T-helper 17 cell (primary cell): ENCODE measurements around the gene AUTS2. TPM values are rescaled to one million over a fixed set of nuclear protein-coding genes. Genes with fewer than 3 reads are reported as not detected.

ENCODE experiments used
- ATAC-seq: fragments of 150-1000 bp; cut with Tn5 transposase; 2 replicates; pipeline ENCODE4 v1.10.0; 2021; ENCODE audit warnings: mild to moderate bottlenecking, moderate library complexity
- DNase-seq, 3 donors: peaks; one replicate each; pipeline versions ENCODE4 v3.0.0 to v3.0.0-alpha.2; 2020 to 2021
- H3K9me3 ChIP-seq: one replicate; pipeline ENCODE4 v1.7.0; 2013; ENCODE audit warnings: low read length, mild to moderate bottlenecking; ENCODE audit not compliant: control insufficient read depth, poor library complexity, severe bottlenecking
- H3K27ac Mint-ChIP-seq: one replicate; pipeline ENCODE4 v1.8.0; 2022; ENCODE audit warnings: mild to moderate bottlenecking, moderate library complexity, mixed read lengths
- H3K27me3 Mint-ChIP-seq: one replicate; pipeline ENCODE4 v1.8.0; 2022; ENCODE audit warnings: mixed read lengths
- H3K36me3 Mint-ChIP-seq: one replicate; pipeline ENCODE4 v1.8.0; 2022; ENCODE audit warnings: low read depth, mixed read lengths
- H3K4me1 Mint-ChIP-seq: one replicate; pipeline ENCODE4 v1.8.0; 2022; ENCODE audit warnings: mild to moderate bottlenecking, mixed read lengths
- H3K4me3 Mint-ChIP-seq: one replicate; pipeline ENCODE4 v1.8.0; 2022; ENCODE audit warnings: mild to moderate bottlenecking, moderate library complexity, mixed read lengths
- total RNA-seq, 4 donors: library from RNA in 2 of 4; stranded (reverse) in 2 of 4; gene quantifications; one replicate each; pipeline ENCODE4 v1.2.3 and lab custom pipeline; 2022 to 2026

The AUTS2 gene
- total RNA-seq, 2 donors from 2014 or later, result 84.2 to 89.5 TPM

DNA sequence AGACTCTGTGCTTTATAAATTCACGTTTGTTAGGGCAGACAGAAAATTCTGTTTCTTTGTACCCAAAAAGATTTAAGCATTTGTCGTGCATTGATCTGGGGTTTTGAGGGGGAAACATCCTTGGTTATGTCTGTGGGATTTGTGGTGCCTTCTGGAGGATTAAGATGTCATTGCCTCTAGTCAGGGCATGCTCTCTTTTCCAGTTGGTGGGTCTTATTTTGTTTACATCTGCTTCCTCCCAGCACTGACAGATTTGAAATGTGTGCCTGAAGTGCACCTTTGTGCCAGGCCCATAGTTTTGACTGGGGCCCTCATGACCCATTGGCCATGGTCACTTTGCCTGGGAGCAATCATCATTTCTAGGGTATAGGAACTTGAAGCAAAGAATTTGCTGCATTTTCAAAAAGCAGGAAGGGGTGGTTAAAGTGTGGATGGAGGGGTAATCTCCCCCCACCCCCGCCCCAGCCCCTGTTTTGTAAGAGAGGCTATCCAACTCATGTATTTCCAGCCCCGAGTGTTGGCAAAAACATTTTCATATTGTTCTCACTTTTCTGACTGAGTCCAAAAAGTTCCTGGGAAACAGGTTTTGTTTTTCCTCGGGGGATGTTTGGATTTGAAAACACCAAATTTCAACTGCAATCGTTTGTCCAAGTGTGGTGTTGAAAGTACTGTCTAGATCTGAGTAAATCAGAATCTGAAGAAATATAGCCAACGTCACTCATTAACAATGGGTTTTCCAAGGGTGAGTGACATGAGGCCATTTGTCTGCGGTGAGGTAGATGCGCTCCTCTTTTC is 1145.5 kb downstream of the AUTS2 start:
- Mint-ChIP-seq H3K27ac (peak overlapping the region; percentile 54), H3K4me3 (no peak overlapping the region), H3K27me3 (no peaks in the 10 kb centered on the region), H3K36me3 (no peaks in the 10 kb centered on the region), H3K4me1 (peaks cover 7% of the 10 kb centered on the region)
- ATAC-seq (no peak), DNase-seq (no peak)
- H3K9me3 ChIP-seq, result no peaks in the 10 kb centered on the region

DNA sequence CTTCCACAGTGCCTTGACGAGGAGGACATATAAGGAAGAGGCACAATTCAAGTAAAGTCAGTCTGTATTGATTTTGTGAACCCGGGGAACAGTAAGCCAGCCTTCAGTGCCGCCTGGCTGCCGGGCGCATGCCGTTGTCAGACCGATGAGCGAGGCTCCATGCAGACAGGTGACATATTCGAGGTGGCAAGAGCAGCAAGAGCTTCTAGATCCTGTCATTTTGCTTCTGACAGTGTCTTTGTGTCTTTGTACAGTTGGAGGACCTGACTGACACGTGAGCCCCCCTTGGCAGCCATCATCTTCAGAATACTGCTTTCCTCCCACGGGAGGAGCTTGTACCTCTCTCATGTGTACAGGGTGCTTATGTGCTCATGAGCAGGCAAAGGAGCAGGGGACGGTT is 1146.2 kb downstream of the AUTS2 start:
- Mint-ChIP-seq H3K27me3 (no peaks in the 10 kb centered on the region), H3K4me1 (peaks cover 7% of the 10 kb centered on the region), H3K27ac (peak overlapping the region; percentile 54), H3K4me3 (no peak overlapping the region), H3K36me3 (no peaks in the 10 kb centered on the region)
- ATAC-seq (no peak), DNase-seq (no peak)
- H3K9me3 ChIP-seq, result no peaks in the 10 kb centered on the region

DNA sequence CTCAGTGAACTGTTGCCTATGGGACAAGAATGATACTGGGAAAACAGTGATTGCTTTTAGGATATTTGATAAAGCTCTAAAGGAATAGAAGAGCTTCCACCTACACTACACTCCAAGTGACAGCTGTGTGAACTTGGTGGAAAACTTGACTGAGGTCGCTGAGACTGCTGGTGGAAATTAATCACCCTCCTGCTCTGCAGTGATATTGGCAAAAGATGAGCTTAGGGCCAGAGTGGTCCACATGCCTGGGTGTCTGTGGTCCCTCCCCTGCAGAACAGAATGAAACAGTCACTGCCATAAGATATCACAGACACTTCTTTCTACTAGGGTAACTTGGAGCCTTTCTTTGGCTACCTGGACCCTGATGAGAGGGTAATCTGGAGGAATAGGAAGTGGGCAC is 1151.6 kb downstream of the AUTS2 start:
- Mint-ChIP-seq H3K4me3 (no peak overlapping the region), H3K36me3 (peaks cover 4% of the 10 kb centered on the region), H3K4me1 (peaks cover 11% of the 10 kb centered on the region), H3K27me3 (no peaks in the 10 kb centered on the region), H3K27ac (peak overlapping the region; percentile 21)
- ATAC-seq (no peak), DNase-seq (no peak)
- H3K9me3 ChIP-seq, result no peaks in the 10 kb centered on the region

DNA sequence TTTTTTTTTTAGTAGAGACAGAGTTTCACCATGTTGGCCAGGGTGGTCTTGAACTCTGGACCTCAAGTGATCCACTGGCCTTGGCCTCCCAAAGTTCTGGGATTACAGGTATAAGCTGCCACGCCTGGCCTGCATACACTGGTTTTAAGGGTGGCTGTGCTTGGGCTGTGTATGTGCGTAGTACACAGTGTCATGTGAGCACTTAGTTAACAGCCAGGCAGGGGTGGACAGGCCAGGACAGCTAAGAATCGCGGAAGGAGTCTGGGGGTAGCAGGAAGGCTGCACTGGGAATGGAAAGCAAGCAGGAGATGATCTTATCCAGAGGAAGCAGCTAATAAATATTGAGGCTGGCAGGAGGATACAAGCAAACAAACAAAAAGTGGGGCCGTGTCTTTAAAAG is 1153.6 kb downstream of the AUTS2 start:
- Mint-ChIP-seq H3K27me3 (no peaks in the 10 kb centered on the region), H3K36me3 (peaks cover 4% of the 10 kb centered on the region), H3K4me3 (peak overlapping the region; percentile 0), H3K27ac (no peak overlapping the region), H3K4me1 (peaks cover 9% of the 10 kb centered on the region)
- ATAC-seq (no peak), DNase-seq (no peak)
- H3K9me3 ChIP-seq, result no peaks in the 10 kb centered on the region

DNA sequence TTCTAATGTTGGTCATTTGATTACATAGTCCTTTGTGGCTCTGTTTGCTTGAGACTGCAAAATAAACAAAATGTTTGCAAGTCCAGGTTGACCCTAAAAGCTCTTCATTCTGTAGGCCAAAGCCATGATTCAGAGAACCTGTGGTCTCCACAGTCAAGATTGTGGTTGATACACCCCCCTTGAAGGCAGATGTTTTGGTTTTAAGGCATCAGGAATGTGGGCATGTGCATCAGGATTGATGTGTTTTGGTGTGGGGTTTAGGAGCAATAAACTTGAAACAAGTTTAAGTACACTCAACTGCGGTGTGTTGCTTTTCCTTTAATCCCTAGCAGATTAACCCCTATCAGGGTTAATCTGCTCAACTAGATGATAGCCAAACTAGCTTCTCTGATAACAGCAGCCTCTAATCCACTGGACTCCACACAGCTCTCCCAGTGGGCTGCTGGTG is 1154.5 kb downstream of the AUTS2 start:
- no peak for ATAC-seq
- H3K4me3 Mint-ChIP-seq, result no peak overlapping the region
- peak overlapping the region; percentile 53 for H3K27ac Mint-ChIP-seq
- H3K4me1 Mint-ChIP-seq, result peaks cover 9% of the 10 kb centered on the region
- no peaks in the 10 kb centered on the region for H3K9me3 ChIP-seq
- peaks cover 4% of the 10 kb centered on the region for H3K36me3 Mint-ChIP-seq
- H3K27me3 Mint-ChIP-seq, result no peaks in the 10 kb centered on the region
- DNase-seq, result no peak

DNA sequence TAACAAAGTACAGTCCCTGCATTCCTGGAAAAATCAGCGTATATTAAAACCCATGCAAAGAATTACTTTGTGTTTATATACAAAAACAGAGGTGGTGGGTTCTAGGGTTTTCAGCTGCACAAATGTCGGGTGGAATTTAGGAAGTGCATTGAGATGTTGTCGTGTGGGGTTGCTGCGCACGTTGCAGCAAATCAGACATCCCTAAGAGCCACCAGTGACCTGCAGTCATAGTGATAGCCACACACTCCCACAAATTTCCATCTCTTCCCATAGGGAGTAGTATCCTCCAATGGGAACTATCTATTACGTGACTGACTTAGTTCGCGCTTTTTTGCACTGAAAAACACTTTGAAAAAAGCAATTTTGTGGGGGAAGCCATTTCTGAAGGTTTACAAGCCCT is 1158.5 kb downstream of the AUTS2 start:
- H3K4me1 Mint-ChIP-seq, result peaks cover 18% of the 10 kb centered on the region
- no peak overlapping the region for H3K4me3 Mint-ChIP-seq
- no peaks in the 10 kb centered on the region for H3K9me3 ChIP-seq
- no peaks in the 10 kb centered on the region for H3K27me3 Mint-ChIP-seq
- no peak overlapping the region for H3K27ac Mint-ChIP-seq
- H3K36me3 Mint-ChIP-seq, result peaks cover 4% of the 10 kb centered on the region
- no peak for DNase-seq
- ATAC-seq, result no peak

DNA sequence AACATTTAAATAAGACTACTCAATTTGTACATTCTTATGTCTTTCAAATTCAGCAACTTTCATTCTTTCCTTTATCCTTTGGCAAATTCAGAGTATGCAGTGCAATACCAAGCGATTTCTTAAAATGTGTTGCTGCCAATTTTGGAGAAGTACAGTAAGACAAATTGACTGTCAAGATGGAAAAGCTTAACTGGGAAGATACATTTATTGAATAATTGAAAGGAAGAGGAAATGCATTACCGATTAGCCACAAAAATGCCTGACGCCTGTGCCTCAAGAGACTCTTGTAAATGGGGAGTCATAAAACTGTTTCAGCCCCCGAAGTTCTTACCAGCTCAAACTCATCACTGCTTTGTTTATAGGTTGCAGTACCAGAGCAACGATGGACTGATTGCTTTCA is 1160.4 kb downstream of the AUTS2 start:
- Mint-ChIP-seq H3K36me3 (no peaks in the 10 kb centered on the region), H3K4me1 (peaks cover 19% of the 10 kb centered on the region), H3K27me3 (no peaks in the 10 kb centered on the region), H3K4me3 (no peak overlapping the region), H3K27ac (peak overlapping the region; percentile 49)
- DNase-seq, result no peak
- no peaks in the 10 kb centered on the region for H3K9me3 ChIP-seq
- ATAC-seq, result no peak

DNA sequence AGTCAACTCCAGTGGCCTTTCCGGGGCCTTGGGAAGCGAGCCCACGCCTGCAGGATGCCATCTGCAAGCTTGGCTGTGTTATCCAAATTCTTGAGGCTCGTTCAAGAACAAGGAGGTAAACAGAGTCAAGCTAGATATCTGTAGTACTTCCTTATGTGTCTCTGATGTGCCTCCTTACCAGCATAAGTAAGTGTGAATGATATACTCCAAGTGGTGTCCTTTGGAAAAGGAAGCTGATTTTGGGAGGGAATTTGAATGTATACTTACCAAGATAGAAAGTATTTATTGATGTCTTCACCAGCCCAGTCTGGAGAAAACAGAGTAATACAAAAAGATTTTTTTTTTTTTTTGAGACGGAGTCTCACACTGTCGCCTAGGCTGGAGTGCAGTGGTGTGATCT is 1161.4 kb downstream of the AUTS2 start:
- H3K9me3 ChIP-seq, result no peaks in the 10 kb centered on the region
- DNase-seq (no peak), ATAC-seq (no peak)
- Mint-ChIP-seq H3K36me3 (no peaks in the 10 kb centered on the region), H3K27ac (no peak overlapping the region), H3K27me3 (no peaks in the 10 kb centered on the region), H3K4me3 (no peak overlapping the region), H3K4me1 (peaks cover 18% of the 10 kb centered on the region)

DNA sequence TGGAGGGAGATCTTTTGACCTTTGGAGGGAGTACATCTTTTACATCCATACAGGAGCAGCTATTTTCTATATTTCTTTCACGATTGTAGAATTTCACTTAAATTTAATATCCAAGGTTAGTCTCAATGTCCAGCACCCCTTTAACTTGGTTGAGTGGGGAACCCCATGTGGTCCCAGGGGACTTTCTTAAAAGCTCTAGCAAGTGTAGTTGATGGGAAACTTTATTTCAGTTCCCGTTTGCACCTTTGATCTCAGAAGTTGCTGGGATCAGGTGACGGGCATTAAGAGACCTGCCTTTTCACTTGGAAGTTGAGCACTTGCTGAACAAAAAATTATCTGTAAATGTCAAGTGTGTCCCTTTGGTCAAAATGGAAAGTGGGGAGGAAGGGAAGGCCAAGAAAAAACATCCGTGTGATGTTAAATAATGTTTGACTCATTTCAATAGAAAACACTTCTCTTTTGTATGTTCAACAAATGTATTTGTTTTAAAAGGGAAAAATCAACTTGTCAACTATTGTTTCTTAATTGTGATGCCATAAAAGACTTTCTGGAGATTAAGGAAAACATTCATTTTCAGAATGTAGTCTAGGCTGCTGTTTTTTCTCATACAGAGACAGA is 1163.5 kb downstream of the AUTS2 start:
- peaks cover 20% of the 10 kb centered on the region for H3K4me1 Mint-ChIP-seq
- no peaks in the 10 kb centered on the region for H3K27me3 Mint-ChIP-seq
- H3K9me3 ChIP-seq, result no peaks in the 10 kb centered on the region
- H3K36me3 Mint-ChIP-seq, result no peaks in the 10 kb centered on the region
- DNase-seq, result no peak
- ATAC-seq, result no peak
- no peak overlapping the region for H3K4me3 Mint-ChIP-seq
- H3K27ac Mint-ChIP-seq, result peak overlapping the region; percentile 96

DNA sequence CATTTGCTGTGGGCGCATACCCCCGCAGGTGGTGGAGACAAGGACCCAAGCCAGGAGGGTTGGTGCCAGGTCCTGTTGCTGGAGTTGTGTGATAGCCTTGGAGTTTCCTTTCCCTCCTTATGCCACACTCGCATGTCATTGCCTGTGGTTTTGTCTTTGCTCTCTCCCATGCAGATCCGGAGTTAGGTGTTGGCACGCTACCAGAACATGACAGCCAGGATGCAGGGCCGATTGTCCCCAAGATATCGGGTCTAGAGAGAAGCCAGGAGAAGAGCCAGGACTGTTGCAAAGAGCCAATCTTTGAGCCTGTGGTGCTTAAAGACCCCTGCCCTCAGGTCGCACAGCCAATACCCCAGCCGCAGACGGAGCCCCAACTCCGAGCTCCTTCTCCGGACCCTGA is 1164.4 kb downstream of the AUTS2 start:
- Mint-ChIP-seq H3K36me3 (no peaks in the 10 kb centered on the region), H3K27me3 (no peaks in the 10 kb centered on the region), H3K4me3 (peak overlapping the region; percentile 25), H3K4me1 (peaks cover 20% of the 10 kb centered on the region), H3K27ac (peak overlapping the region; percentile 96)
- no peak for ATAC-seq
- H3K9me3 ChIP-seq, result no peaks in the 10 kb centered on the region
- no peak for DNase-seq

DNA sequence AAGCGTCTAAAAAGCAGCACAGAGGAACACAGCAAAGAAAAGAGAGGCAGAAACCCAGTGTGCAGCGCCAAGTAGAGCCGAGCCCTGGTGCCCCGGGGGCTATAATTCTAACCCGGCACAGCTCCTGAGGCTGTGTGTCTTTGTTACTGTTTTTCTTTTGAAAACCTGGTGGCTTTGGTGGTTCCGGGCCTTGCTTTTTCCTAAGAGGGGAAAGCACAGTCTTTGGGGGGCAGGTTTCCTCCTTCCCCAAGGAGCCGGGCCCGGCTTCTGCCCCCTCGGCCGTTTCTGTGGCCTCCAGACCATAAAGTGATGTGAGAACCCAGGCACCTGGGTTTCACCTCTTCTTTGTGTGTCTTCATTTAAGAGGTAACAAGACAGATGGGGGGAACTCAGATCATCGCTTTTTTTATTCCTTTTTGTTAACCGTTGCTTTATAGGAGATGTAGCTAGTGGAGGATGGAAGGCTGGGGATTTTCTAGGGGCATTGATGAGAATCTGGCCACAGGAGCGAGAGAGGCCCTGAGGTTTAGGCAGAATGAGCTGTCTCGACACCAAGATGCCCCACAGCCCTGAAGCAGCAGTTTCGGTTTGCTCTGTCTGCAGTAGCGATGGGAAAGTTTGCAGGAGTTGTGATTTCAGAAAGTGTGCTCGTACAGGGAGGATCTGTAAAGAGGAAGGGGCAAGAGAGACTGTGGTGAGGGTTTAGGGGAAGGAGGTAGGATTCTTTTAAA is 1165.9 kb downstream of the AUTS2 start:
- ATAC-seq (peak; percentile 91), DNase-seq (no peak)
- H3K4me1 Mint-ChIP-seq, result peaks cover 15% of the 10 kb centered on the region
- H3K36me3 Mint-ChIP-seq, result no peaks in the 10 kb centered on the region
- no peaks in the 10 kb centered on the region for H3K27me3 Mint-ChIP-seq
- H3K27ac Mint-ChIP-seq, result peak overlapping the region; percentile 96
- H3K9me3 ChIP-seq, result no peaks in the 10 kb centered on the region
- peak overlapping the region; percentile 87 for H3K4me3 Mint-ChIP-seq

DNA sequence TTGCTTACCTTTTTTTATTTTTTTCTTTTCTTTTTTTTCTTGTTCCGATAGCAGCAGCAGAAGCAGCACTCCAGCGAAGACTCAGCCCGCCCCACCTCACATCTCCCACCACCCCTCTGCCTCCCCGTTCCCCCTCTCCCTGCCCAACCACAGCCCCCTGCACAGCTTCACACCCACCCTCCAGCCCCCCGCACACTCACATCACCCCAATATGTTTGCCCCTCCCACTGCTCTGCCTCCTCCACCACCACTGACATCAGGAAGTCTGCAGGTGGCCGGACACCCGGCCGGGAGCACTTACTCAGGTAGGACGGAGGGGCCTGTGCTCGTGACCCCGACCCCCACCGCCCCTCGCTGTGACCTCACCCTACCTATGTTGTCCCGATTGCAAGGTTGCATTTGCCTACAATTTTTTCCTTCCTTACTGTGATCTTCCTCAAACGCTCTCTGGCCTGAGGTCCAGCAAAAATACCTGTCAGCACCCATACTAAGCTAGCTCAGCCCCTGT is 1166.5 kb downstream of the AUTS2 start:
- Mint-ChIP-seq H3K36me3 (no peaks in the 10 kb centered on the region), H3K4me3 (peak overlapping the region; percentile 87), H3K27me3 (no peaks in the 10 kb centered on the region), H3K27ac (peak overlapping the region; percentile 96), H3K4me1 (peaks cover 15% of the 10 kb centered on the region)
- DNase-seq (no peak), ATAC-seq (peak; percentile 13)
- no peaks in the 10 kb centered on the region for H3K9me3 ChIP-seq

DNA sequence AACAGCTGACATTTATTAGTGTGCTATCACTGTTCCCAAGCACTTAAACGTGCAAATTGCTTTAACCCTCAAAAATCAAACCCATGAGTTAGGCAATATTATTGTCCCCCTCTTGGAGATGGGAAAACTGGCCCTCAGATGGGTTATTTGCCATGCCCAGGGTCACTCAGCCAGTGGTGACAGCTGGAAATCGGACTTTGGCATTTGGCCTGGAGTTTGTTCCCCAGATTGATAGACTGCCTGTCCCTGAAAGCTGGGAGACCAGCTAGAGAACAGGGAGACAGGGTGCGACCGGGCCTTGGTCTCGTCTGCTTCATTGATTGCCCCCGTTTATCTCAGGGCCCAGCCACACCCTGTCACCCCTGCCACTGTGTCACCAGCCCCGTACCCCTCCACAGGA is 1167.4 kb downstream of the AUTS2 start:
- Mint-ChIP-seq H3K4me3 (no peak overlapping the region), H3K27me3 (no peaks in the 10 kb centered on the region), H3K36me3 (no peaks in the 10 kb centered on the region), H3K4me1 (peaks cover 15% of the 10 kb centered on the region), H3K27ac (peak overlapping the region; percentile 96)
- DNase-seq (no peak), ATAC-seq (no peak)
- no peaks in the 10 kb centered on the region for H3K9me3 ChIP-seq
